Hippocampal formation (tissue), 2 donors: ENCODE measurements around the gene KDM1A.

Experiments
- DNase-seq, 2 donors: peaks; one replicate each; lab custom pipeline; 2025; lab: John Stamatoyannopoulos, UW

The KDM1A gene

DNA sequence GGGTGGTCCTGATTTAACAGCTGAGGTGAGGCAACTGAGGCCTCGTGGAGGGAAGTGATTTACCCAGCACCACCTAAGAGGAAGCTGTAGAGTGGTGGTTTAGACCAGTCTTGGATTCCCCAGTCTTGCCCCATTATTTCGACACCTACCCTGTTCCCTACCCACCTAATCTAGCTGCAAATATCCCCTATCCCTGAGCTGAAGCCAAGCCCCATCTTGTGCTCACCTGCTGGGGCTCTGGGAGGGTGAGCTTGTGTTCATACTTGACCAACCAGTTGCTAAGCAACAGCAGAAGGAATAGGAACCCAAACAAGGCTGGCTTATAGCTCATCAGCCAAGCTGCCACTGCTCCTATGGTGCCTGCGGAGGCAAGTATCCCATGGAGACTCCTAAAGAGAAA lies 5.6 kb upstream of the KDM1A start:
- no peak for DNase-seq

- no peak for DNase-seq
These were observed 591 bp upstream of the KDM1A start for GRCh38 chr1:23018661-23019093.

GRCh38 chr1:23019863-23020625 lies 776 bp downstream of the KDM1A start:
- peak in 1 of 2 donors; percentile 35 for DNase-seq

- no peak for DNase-seq
These were observed 1.6 kb downstream of the KDM1A start for GRCh38 chr1:23020706-23021405.

GRCh38 chr1:23021834-23022233 lies 2.6 kb downstream of the KDM1A start:
- DNase-seq, result no peak

DNA sequence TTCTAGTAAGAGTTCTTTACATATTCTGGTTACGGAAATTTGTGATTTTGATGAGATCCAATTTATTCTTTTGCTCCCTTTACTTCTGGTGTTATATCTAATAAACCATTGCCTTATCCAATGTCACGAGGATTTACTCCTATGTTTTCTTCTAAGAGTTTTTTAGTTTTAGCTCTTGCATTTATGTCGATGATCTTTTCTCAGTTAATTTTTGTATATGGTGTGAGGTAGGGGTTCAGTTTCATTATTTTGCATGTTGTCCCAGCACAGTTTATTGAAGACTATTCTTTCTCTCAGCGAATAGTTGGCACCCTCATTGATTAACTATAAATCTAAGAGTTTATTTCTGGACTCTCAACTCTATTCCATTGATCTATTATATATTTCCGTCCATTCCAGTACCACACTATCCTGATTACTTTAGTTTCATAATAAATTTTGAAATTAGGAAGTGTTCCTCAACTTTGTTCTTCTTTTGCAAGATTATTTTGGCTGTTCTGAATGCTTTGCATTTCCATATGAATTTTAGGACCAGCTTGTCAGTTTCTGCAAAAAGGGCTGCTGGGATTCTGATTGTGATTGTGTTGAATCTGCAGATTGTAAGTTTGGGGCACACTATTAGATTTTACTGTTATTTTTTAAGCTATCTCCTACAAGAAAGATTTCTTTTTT lies 4.0 kb downstream of the KDM1A start:
- DNase-seq, result no peak

- no peak for DNase-seq
These were observed 7.3 kb downstream of the KDM1A start for GRCh38 chr1:23026568-23026967.

GRCh38 chr1:23027352-23027907 lies 8.2 kb downstream of the KDM1A start:
- DNase-seq, result no peak

- DNase-seq, result no peak
These were observed 10.1 kb downstream of the KDM1A start for GRCh38 chr1:23029337-23029736.

- no peak for DNase-seq
These were observed 16.7 kb downstream of the KDM1A start for GRCh38 chr1:23035823-23036452.

DNA sequence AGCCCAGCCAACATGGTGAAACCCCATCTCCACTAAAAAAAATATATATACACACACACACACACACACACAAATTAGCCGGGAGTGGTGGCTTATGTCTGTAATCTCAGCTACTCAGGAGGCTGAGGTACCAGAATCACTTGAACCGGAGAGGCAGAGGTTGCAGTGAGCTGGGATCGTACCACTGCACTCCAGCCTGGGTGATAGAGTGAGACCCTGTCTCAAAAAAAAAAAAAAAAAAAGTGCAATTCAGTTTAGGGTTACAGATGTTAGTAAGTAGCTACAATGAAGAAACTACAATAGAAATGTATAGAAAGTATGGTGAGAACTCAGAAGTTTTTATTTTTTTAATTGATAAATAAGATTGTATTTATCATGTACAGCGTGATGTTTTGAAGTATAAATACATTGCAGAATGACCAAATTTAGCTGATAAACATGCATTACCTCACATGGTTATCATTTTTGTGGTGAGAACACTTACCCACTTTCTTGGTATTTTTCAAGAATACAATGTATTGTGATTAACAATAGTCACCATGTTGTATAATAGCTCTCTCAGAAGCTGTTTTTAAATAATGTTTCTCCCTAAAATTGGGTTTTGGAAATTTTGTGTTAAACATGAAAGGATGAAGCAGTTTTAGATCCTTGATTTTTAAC lies 17.9 kb downstream of the KDM1A start:
- DNase-seq, result no peak

DNA sequence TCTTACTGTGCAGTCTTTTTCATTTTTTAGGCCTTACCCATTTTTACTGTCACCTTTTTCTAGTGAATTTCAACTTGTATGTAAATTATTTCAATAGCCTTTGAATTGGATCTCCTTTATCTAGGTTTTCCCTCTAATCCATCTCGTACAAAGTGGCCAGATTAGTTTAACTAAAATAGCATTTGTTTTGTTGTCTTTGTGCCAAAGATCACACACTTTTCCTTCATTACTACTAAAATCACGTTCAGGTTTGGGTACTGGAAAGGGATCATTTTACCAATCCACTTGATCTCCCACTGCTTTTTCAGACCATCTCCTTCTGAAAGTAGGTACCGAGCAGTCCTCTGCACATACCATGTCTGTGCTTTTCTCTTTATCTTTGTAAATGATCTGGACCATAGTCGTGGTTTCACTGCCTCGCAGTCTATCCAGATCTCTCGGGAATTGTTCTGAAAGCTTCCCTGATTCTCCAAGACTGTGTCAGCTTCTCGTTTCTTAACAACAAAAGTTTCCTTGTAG lies 20.1 kb downstream of the KDM1A start:
- DNase-seq, result no peak

DNA sequence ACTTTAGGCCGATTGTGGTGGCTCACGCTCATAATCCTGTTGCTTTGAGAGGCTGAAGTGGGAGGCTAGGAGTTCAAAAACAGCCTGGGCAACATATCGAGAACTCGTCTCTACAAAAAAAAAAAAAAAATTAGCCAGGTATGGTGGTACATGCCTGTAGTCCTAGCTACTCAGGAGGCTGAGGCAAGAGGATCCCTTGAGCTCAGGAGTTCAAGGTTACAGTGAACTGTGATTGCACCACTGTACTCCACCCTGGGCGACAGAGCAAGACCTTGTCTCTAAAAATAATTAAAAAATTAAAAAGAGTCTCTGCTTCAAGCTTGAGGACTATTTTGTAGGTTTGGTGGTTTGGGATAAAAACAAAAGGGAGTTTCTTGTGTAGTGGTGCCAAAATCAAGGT lies 21.2 kb downstream of the KDM1A start:
- DNase-seq, result no peak

DNA sequence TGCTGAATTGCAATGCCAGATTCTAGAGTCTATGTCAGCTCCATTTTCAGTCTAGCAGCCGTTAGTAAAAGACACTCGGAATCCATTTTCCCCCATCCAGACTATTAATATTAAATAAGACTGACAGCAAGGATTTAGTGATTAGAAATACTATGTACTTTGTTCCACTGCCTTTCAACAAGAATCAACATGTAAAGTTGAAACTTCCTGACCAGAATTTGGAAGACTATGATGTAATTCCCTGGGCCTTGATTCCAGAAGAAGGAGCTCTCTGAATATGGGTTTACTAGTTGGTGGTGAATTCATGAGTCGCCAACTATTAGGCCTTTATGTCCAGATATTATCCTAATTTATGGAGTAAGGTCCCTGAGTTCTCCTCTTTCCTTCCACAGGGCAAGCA lies 24.8 kb downstream of the KDM1A start:
- DNase-seq, result no peak

DNA sequence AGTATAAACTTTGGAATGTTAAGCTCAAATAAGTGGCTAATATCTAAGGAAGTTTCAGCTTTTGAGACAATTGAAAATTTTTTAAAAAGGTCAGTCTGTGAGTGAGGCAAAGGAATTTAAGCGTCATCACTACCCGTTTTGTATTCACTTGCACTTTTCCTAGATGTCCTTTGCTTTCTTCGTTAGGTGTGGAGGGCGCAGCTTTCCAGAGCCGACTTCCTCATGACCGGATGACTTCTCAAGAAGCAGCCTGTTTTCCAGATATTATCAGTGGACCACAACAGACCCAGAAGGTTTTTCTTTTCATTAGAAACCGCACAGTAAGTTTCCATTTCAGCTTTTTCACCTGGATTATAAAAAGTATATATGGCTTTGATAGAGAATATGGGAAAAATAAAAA lies 30.9 kb downstream of the KDM1A start:
- DNase-seq, result no peak

DNA sequence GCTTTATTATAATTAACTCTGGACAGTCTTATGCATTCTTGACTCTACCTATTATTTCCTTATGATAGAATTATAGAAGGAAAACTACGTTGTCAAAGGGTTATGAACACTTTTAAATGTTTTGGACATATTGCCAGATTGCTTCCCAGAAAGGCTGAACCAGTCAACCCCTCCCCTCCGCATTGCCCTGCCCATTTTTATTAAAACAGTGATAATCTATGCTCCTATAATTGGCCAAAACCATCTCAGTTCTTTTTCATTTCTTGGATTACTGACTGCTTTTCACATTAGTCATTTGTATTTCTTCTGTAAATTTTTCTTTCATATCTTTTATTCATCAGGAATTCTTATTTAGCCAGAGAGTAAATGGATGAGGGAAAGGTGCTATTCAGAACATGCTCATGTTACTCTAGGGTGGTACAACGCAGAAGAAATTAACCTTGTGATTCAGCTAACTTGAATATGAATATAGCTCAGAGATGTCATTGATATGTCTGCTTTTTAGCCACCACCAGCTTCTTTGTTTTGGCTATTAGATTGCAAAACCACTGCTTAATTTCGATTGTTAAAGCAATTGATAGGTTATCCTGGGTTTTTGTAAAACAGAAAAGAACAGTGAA lies 32.1 kb downstream of the KDM1A start:
- DNase-seq, result no peak

GRCh38 chr1:23057301-23057700 lies 38.0 kb downstream of the KDM1A start:
- no peak for DNase-seq

- no peak for DNase-seq
These were observed 43.0 kb downstream of the KDM1A start for GRCh38 chr1:23062271-23062670.

DNA sequence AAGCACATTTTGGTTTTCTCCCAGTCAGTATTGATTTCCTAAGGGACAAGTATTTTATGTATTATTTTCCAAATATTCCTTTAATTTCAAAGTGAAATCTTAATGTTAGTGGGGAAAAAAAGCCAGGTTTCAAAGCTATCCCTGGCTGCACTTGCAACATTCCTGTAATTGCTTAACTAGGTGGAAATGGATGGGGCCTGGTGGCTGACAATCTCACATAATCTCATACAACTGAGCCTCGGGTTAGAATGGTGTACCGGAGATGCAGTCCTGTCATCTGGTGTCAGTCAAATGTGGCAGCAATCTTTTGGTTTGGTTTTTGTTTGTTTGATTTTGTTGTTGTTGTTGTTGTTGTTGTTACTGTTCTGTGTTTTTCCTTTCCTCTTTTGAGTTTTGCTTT lies 46.1 kb downstream of the KDM1A start:
- DNase-seq, result no peak

- DNase-seq, result no peak
These were observed 46.8 kb downstream of the KDM1A start for GRCh38 chr1:23066075-23066474.

- DNase-seq, result no peak
These were observed 49.9 kb downstream of the KDM1A start for GRCh38 chr1:23069149-23069548.
